B cell (primary cell): ENCODE results near the gene NPEPL1. TPM values are rescaled to one million over a fixed set of nuclear protein-coding genes. Genes with fewer than 3 reads are reported as not detected.

Source experiments
- ATAC-seq: fragments of 200-7000 bp; cut with Tn5 transposase; one replicate; pipeline ENCODE4 v1.10.0; 2021; ENCODE audit warnings: low read depth, mild to moderate bottlenecking, moderate number of reproducible peaks, moderate library complexity
- CTCF ChIA-PET: fragments of 350-600 bp; sonication (Branson Sonifier 250); formaldehyde crosslinking; loops from one replicate; lab custom pipeline; 2021; ENCODE audit warnings: antibody characterized with exemption, inconsistent platforms; lab: Charles Lee
- POLR2A ChIA-PET: fragments of 350-600 bp; sonication (Branson Sonifier 250); formaldehyde crosslinking; loops from one replicate; lab custom pipeline; 2021; ENCODE audit warnings: antibody characterized with exemption; lab: Charles Lee
- DNase-seq: peaks from one replicate; pipeline ENCODE4 v3.0.0; 2013
- H2AFZ ChIP-seq: 2 replicates; pipeline ENCODE4 v1.6.1; 2012; ENCODE audit warnings: mild to moderate bottlenecking, low read depth, low read length; ENCODE audit not compliant: insufficient read depth, poor library complexity, severe bottlenecking
- H3K27ac ChIP-seq, 2 donors: 1 replicate in 1 of 2; 2 replicates in 1 of 2; pipeline ENCODE4 v1.5.1; 2012 to 2013; ENCODE audit warnings: low read length in 2 of 2, mild to moderate bottlenecking in 2 of 2, moderate library complexity in 1 of 2
- H3K27me3 ChIP-seq, 4 experiments: fragments of 200-600 bp in 1 of 4; sonication (generic) in 1 of 4; replicated peaks in 1 of 4; 1 replicate in 2 of 4; 2 replicates in 2 of 4; pipeline versions ENCODE4 v1.6.1 to v1.7.0; 2013 to 2016; ENCODE audit warnings: low read length in 3 of 4, mild to moderate bottlenecking in 2 of 4, mixed read lengths in 1 of 4, moderate library complexity in 1 of 4; ENCODE audit not compliant: insufficient read depth in 4 of 4, control insufficient read depth in 3 of 4; ENCODE audit errors: control extremely low read depth in 1 of 4
- H3K36me3 ChIP-seq, 2 experiments: replicated peaks in 1 of 2; 1 replicate in 1 of 2; 2 replicates in 1 of 2; pipeline versions ENCODE4 v1.6.1 to v1.7.1; 2013; ENCODE audit warnings: low read length in 1 of 2; ENCODE audit not compliant: insufficient read depth in 2 of 2, control insufficient read depth in 1 of 2; ENCODE audit errors: control extremely low read depth in 1 of 2, extremely low read depth in 1 of 2
- H3K4me1 ChIP-seq, 2 donors: fragments of 200-600 bp in 1 of 2; sonication (generic) in 1 of 2; 1 replicate in 1 of 2; 2 replicates in 1 of 2; pipeline versions ENCODE4 v1.5.1 to v1.6.1; 2013 to 2017; ENCODE audit warnings: low read length in 2 of 2; ENCODE audit not compliant: control insufficient read depth in 2 of 2, insufficient read depth in 2 of 2
- H3K4me2 ChIP-seq: replicated peaks from 2 replicates; pipeline ENCODE3; 2012; ENCODE audit warnings: mild to moderate bottlenecking, low read depth, low read length; ENCODE audit not compliant: poor library complexity, severe bottlenecking
- H3K4me3 ChIP-seq, 5 experiments: fragments of 200-600 bp in 1 of 5; sonication (generic) in 1 of 5; 1 replicate in 3 of 5; 2 replicates in 2 of 5; pipeline versions ENCODE4 v1.5.1 to v1.7.0; 2011 to 2016; ENCODE audit warnings: low read length in 4 of 5, mild to moderate bottlenecking in 4 of 5, low read depth in 2 of 5, control low read depth in 1 of 5, moderate library complexity in 1 of 5; ENCODE audit not compliant: insufficient read depth in 1 of 5; ENCODE audit errors: control extremely low read depth in 1 of 5, extremely low read depth in 1 of 5
- H3K79me2 ChIP-seq: fragments of 200-600 bp; sonication (generic); one replicate; pipeline ENCODE4 v1.6.0; 2016; ENCODE audit warnings: low read length; ENCODE audit not compliant: control insufficient read depth, insufficient read depth
- H3K9ac ChIP-seq: fragments of 200-600 bp; sonication (generic); 2 replicates; pipeline ENCODE4 v1.6.1; 2017; ENCODE audit warnings: mild to moderate bottlenecking, low read length, moderate library complexity
- H3K9me3 ChIP-seq, 3 donors: one replicate each; pipeline versions ENCODE4 v1.6.1 to v1.7.1; 2013; ENCODE audit warnings: low read length in 2 of 3; ENCODE audit not compliant: control insufficient read depth in 2 of 3, insufficient read depth in 1 of 3; ENCODE audit errors: control extremely low read depth in 1 of 3
- H4K20me1 ChIP-seq: 2 replicates; pipeline ENCODE4 v1.6.0; 2012; ENCODE audit warnings: mild to moderate bottlenecking, low read length; ENCODE audit not compliant: insufficient read depth, control insufficient read depth, poor library complexity, severe bottlenecking
- H3K27ac Mint-ChIP-seq: one replicate; pipeline ENCODE4 v1.8.0; 2021; ENCODE audit warnings: mixed read lengths
- H3K27me3 Mint-ChIP-seq: one replicate; pipeline ENCODE4 v1.8.0; 2021; ENCODE audit warnings: mixed read lengths
- H3K4me1 Mint-ChIP-seq: one replicate; pipeline ENCODE4 v1.8.0; 2021; ENCODE audit warnings: mixed read lengths
- H3K4me3 Mint-ChIP-seq: one replicate; pipeline ENCODE4 v1.8.0; 2021; ENCODE audit warnings: mixed read lengths
- H3K9me3 Mint-ChIP-seq: one replicate; pipeline ENCODE4 v1.8.0; 2022; ENCODE audit warnings: mixed read lengths; ENCODE audit not compliant: insufficient read depth
- EZH2 ChIP-seq: IDR thresholded peaks from 2 replicates; pipeline ENCODE4 v1.6.1; 2012; ENCODE audit warnings: borderline replicate concordance, low read depth, mild to moderate bottlenecking, moderate library complexity, low read length; ENCODE audit not compliant: insufficient read depth, poor library complexity, severe bottlenecking
- WGBS: methylation state at CpG from one replicate; pipeline ENCODE4 v1.1.5; 2013; ENCODE audit warnings: missing lambda C conversion rate; ENCODE audit not compliant: insufficient coverage; 5-methylcytosine and 5-hydroxymethylcytosine counted together
- intact Hi-C: fragments of 100-400 bp; cut with micrococcal nuclease; formaldehyde crosslinking; loops from one replicate; pipeline ENCODE4 v1.10.0; 2022
- polyA plus RNA-seq: library from polyadenylated mRNA; depleted of rRNA; stranded (reverse); fragments of >200 nt; gene quantifications from 2 replicates; pipeline ENCODE4 v1.2.3, GENCODE V29; 2012
- total RNA-seq, 2 donors: library from RNA; stranded (reverse); fragments of 120-200 nt in 1 of 2; gene quantifications; 1 replicate in 1 of 2; 2 replicates in 1 of 2; pipeline versions ENCODE4 v1.2.3 to v1.2.4, GENCODE V29; 2013 to 2022
- TF ChIP-seq, protein P1 (sequence below): fragments of 200-600 bp; IDR thresholded peaks from one replicate; pipeline ENCODE4 v1.8.0; 2022; ENCODE audit warnings: antibody characterized with exemption, mild to moderate bottlenecking

NPEPL1 gene
- total and polyA plus RNA-seq, 2 donors (not counting 1 experiment from before 2014, with no cell fraction given) = 34.3 to 45.1 TPM

- Histone ChIP-seq H3K4me2 (no peak overlapping the region), H3K79me2 (no peaks in the 10 kb centered on the region), H3K27ac (no peak overlapping the region), H3K27me3 (peaks cover 0 to 13% (median 3%) of the 10 kb centered on the region in 4 experiments), H3K9ac (no peak overlapping the region), H3K9me3 (no peaks in the 10 kb centered on the region), H4K20me1 (no peaks in the 10 kb centered on the region), H2AFZ (no peak overlapping the region), H3K4me1 (no peaks in the 10 kb centered on the region), H3K4me3 (no peak overlapping the region), H3K36me3 (no peaks in the 10 kb centered on the region)
- Mint-ChIP-seq H3K4me3 (no peak overlapping the region), H3K27me3 (peaks cover 39% of the 10 kb centered on the region), H3K27ac (no peak overlapping the region), H3K9me3 (no peaks in the 10 kb centered on the region), H3K4me1 (no peaks in the 10 kb centered on the region)
- DNase-seq (no peak), ATAC-seq (no peak)
- 87% methylated on average over 4 of the region's 4 CpGs for WGBS
- TF ChIP-seq, protein P1, sequence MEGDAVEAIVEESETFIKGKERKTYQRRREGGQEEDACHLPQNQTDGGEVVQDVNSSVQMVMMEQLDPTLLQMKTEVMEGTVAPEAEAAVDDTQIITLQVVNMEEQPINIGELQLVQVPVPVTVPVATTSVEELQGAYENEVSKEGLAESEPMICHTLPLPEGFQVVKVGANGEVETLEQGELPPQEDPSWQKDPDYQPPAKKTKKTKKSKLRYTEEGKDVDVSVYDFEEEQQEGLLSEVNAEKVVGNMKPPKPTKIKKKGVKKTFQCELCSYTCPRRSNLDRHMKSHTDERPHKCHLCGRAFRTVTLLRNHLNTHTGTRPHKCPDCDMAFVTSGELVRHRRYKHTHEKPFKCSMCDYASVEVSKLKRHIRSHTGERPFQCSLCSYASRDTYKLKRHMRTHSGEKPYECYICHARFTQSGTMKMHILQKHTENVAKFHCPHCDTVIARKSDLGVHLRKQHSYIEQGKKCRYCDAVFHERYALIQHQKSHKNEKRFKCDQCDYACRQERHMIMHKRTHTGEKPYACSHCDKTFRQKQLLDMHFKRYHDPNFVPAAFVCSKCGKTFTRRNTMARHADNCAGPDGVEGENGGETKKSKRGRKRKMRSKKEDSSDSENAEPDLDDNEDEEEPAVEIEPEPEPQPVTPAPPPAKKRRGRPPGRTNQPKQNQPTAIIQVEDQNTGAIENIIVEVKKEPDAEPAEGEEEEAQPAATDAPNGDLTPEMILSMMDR = no peak
- TF ChIP-seq EZH2 = no peak
- ChIA-PET POLR2A (no interaction called here), CTCF (no interaction called here)
- intact Hi-C loops = no loop called here
Observed at GRCh38 chr20:58762120-58762519, 69.5 kb downstream of the NPEPL1 start.

GRCh38 chr20:58763076-58763475, 70.5 kb downstream of the NPEPL1 start:
- ChIA-PET CTCF (no interaction called here), POLR2A (no interaction called here)
- Histone ChIP-seq H2AFZ (no peak overlapping the region), H3K4me1 (no peaks in the 10 kb centered on the region), H3K9ac (no peak overlapping the region), H3K9me3 (no peaks in the 10 kb centered on the region), H3K4me2 (no peak overlapping the region), H3K27ac (no peak overlapping the region), H3K79me2 (no peaks in the 10 kb centered on the region), H3K36me3 (no peaks in the 10 kb centered on the region), H3K4me3 (no peak overlapping the region), H3K27me3 (peaks cover 0 to 13% (median 3%) of the 10 kb centered on the region in 4 experiments), H4K20me1 (no peaks in the 10 kb centered on the region)
- no peak overlapping the region for H3K27ac Mint-ChIP-seq
- no peak for TF ChIP-seq EZH2
- TF ChIP-seq, protein P1 = no peak
- ATAC-seq (no peak), DNase-seq (no peak)
- H3K4me1 Mint-ChIP-seq = no peaks in the 10 kb centered on the region
- 97% methylated on average over 4 of the region's 7 CpGs for WGBS
- intact Hi-C loops = no loop called here
- no peak overlapping the region for H3K4me3 Mint-ChIP-seq
- no peaks in the 10 kb centered on the region for H3K9me3 Mint-ChIP-seq
- peaks cover 38% of the 10 kb centered on the region for H3K27me3 Mint-ChIP-seq

Other genes with a start within 250 kb of the NPEPL1 start
- not detected in 2 replicates for gene APCDD1L, start 177.4 kb upstream of the NPEPL1 start, total RNA-seq
- gene APCDD1L, start 177.4 kb upstream of the NPEPL1 start, polyA plus RNA-seq = not detected in 2 replicates
- 106 and 117 TPM in 2 replicates for gene STX16, start 41.5 kb upstream of the NPEPL1 start, total RNA-seq
- 110 and 161 TPM in 2 replicates for gene STX16, start 41.5 kb upstream of the NPEPL1 start, polyA plus RNA-seq
- 1.5 and 2.1 TPM in 2 replicates for gene GNAS-AS1, start 158.1 kb downstream of the NPEPL1 start, total RNA-seq
- 0.19 TPM in 1 of 2 replicates, not detected in the other for gene GNAS-AS1, start 158.1 kb downstream of the NPEPL1 start, polyA plus RNA-seq
- gene GNAS, start 159.9 kb downstream of the NPEPL1 start, total RNA-seq = 676 and 714 TPM in 2 replicates
- gene GNAS, start 159.9 kb downstream of the NPEPL1 start, polyA plus RNA-seq = 1,181 and 1,422 TPM in 2 replicates